ENCODE results near the gene ORAI3.
"Not testable (repeated sequence)": the region's sequence is repeated elsewhere in the genome, so short reads cannot be mapped to it uniquely, and the experiment has no call there.

The ORAI3 gene

DNA sequence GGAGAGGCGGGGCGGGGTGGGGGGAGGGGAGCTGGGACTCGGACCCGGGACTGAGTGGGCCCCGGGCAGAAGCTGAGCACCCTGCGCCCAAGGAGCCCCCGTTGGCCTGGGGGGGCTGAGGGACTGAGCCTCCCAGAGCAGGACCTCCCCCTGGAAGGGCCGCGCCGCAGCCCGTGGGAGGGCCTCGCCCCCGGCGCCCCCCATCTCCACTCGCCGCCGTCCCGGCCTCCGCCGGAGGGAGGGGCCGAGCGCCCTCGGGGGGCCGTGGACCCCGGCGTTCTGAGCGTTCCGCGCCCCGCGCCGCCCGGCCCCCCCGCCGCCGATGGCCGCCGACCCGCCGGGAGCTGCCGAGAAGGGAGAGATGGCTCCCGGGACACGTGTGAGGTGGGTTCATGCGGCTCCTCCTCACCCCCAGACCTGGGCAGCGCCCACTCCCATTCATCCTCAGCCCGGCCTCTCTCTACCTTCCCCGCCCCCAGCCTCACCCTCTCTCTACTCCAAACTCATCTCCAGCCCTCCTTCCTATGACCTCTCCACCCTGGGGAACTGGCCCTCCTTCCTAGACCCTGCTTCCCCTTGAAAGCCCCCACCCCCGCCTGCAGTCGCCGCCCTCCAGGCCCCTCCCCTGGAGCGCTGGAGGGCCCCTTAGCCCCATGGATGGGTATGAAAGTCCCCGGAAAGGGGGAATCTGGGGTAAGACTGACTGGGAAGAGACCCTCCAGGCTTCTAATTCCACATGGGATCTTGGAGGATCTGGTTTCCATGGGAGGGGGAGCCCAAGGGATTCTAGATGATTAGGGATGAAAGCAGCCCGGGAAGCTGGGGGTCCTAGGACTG is 24.6 kb upstream of the ORAI3 start:
- no peak for DNase-seq

GRCh38 chr16:30924913-30925631 is 23.8 kb upstream of the ORAI3 start:
- DNase-seq: no peak

- DNase-seq: no peak
Observed at GRCh38 chr16:30925632-30925987, 23.3 kb upstream of the ORAI3 start.

- DNase-seq: no peak
Observed at GRCh38 chr16:30925995-30926811, 22.7 kb upstream of the ORAI3 start.

DNA sequence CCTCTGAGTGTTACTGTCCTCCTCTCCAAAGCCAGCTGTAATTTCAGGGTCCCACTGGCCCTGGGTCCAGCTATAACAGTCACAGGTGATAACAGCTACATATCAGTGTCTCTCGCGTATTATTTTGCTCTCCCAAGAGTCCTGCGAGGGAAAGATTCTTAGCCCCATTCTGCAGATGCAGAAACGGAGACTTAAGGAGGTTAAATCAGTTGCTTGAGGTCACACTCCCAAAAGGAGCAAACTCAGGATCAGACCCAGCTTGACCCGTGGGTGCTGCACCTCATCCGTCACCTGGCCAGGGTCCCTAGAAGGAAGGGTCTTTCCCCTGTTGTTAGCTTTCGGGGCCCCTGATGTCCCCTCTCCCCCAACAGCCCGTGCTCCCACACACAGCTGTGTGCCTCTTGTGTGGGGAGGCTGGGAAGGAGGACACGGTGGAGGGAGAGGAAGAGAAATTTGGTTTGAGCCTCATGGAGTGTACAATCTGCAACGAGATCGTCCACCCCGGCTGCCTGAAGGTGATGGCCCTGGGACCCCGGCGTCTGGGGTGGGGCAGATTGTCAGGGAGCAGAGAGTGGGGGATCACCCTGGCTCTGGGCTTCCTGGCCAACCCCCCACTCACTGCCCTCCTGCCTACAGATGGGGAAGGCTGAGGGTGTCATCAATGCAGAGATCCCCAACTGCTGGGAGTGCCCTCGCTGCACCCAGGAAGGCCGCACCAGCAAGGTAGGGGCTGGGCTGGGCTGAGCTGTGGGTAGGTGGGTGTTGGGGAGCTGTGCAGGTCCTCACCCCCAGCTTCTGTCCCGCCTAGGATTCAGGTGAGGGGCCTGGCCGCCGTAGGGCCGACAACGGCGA is 21.7 kb upstream of the ORAI3 start:
- DNase-seq: no peak

- peak; percentile 38 for DNase-seq
Observed at GRCh38 chr16:30927789-30928378, 21.0 kb upstream of the ORAI3 start.

- no peak for DNase-seq
Observed at GRCh38 chr16:30928390-30928789, 20.5 kb upstream of the ORAI3 start.

DNA sequence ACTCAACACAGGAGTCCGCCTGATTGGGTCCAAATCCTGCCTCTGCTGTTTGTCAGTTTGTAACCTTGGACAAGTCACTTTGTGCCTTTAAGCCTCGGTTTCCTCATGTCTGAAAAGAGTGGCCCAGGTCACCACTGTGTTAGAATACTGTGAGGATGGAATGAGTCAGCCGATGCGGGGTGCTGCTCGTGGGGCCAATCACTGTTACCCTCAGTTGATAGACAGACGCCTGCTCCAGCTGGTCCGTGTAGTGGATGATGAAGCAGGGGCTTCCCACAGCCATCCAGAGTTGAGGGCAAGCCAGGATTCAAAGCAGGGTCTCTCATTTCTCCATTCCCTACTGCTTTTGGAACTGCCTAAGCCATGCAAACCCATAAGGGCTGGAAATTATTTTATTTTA is 19.7 kb upstream of the ORAI3 start:
- DNase-seq: no peak

DNA sequence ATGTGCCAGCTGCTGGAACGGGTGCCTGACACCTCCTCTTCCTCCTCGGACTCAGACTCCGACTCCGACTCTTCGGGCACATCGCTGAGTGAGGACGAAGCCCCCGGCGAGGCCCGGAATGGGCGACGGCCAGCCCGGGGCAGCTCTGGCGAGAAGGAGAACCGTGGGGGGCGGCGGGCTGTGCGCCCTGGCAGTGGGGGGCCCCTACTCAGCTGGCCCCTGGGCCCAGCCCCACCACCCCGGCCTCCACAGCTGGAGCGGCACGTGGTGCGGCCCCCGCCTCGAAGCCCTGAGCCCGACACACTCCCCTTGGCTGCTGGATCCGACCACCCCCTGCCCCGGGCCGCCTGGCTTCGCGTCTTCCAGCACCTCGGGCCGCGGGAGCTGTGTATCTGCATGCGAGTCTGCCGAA is 18.7 kb upstream of the ORAI3 start:
- DNase-seq: no peak

GRCh38 chr16:30931068-30931650 is 17.7 kb upstream of the ORAI3 start:
- no peak for DNase-seq

DNA sequence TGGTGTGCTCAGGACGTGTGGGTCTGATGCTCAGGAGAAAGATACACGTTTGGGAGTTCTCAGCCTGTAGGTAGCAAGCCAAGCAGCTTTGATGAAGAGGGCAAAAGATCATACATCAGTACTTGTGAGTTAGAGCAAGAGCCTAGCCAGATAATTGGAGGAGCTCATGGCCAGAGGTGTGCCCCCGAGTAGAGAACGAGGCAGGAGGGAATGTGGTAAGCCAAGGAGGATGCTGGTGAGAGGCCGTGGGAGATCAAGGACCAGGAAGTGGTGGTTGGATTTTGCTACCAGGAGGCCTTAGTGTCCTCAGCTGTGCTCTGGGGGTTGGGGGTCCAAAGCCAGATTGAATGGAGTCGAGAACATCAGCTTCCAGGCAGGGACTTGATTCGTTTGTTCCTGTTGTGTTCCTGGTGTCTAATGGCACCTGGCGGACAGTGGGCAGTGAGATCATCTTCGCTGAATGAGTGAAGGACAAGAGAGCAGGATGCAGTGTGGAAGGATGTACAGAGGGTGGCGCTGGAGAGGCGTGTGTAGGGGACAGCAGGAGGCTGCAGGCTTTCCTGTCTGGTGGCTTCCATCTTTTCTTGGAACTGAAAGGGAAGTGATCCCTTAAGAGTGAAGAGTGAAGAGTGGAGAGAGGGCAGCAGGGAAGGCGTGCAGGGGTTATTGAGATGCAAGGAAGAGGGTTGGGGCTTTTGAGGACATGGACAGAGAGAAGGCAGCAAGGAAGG is 13.9 kb upstream of the ORAI3 start:
- DNase-seq: no peak

DNA sequence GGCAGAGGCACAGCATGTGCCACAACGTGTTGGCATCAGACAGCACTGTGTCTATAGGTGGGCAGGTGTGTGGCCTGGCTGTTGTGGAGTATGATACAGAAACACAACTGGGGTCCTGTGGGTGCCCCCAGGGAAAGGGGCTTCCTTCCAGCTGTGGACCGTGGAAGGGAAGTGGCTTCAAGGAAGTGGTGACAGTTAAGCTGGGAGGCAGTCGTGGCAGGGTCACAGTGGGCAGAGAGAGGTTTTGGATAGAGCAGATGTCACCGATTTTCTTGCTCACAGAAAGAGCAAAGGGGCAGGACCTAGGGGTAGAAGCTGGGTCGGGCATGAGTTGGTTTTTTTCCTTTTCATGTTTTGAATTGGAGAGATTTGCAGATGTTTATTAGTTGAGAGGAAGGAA is 11.2 kb upstream of the ORAI3 start:
- DNase-seq: no peak

DNA sequence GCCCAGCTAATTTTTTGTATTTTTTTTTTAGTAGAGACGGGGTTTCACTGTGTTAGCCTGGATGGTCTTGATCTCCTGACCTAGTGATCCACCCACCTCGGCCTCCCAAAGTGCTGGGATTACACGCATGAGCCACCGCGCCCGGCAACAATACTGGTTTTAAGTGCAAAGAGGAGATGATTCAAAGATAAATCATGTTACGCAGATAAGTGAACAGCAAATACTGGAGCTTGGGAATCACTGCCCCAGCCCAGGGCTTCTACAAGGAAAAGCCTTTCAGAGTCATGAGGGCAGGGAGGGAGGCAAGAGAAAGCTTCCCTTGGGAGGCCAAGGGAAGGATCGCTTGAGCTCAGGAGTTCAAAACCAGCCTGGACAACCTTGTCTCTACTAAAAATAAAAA is 9.3 kb upstream of the ORAI3 start:
- not testable (repeated sequence) for DNase-seq

- DNase-seq: peak; percentile 41
Observed at GRCh38 chr16:30941600-30942425, 7.1 kb upstream of the ORAI3 start.

DNA sequence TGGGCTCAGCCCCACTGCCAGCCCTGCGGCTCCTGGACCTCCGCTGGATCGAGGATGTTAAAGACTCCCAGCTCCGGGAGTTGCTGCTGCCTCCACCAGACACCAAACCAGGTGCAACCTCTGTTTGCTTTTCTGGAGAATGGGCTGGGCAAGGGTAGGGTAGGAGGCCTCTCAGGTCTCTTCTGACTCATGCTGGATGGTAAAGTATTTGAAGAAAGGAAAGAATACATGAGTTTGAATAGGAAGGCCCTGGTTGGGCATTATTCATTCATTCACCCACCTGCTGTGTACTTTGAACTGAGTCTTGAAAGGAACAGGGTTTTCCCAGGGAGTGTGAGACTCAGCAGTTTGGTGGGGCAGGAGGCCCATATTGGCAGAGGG is 6.5 kb upstream of the ORAI3 start:
- no peak for DNase-seq

DNA sequence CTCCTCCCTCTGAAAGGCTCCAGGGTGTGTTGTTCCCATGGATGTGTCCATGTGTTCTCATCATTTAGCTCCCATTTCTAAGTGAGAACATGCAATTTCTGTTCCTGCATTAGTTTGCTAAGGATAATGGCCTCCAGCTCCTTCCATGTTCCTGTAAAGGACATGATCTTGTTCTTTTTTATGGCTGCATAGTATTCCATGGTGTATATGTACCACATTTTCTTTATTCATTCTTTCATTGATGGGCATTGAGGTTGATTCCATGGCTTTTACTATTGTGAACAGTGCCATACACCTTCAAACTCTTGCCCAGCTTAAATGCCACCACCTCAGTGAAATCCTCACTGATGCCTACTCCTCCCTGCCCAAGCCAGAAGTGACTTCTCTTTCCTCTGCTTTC is 4.5 kb upstream of the ORAI3 start:
- no peak for DNase-seq

GRCh38 chr16:30946671-30947540 is 2.0 kb upstream of the ORAI3 start:
- no peak for DNase-seq

DNA sequence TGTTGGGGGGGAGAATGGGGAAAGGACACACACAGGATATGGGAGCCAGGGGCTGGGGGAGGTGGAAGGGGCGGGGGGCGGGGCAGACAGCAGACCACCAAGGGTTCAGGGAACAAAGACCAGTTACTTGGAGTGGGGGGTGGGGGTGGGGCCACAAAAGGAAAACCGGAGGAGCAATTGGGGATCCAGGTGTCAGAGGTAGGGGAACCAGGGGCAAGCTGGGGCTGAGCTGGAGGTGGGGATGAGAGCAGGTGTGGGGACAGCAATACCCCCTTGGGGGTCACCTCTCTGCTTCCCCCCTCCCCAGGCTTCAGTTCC is 1.4 kb upstream of the ORAI3 start:
- DNase-seq: no peak

Data from fibroblast of skin of right quadriceps (primary cell).